HepG2 (cell line): ENCODE results near the gene RHBG. TPM values are rescaled to one million over a fixed set of nuclear protein-coding genes. Genes with fewer than 3 reads are reported as not detected.

Experiments
- AHR ChIP-seq: IDR thresholded peaks from 2 replicates; pipeline ENCODE4 v1.6.1; 2018; ENCODE audit warnings: missing genetic modification reagents, missing compliant biosample characterization
- AKAP8 ChIP-seq: sonication (generic); formaldehyde crosslinking; IDR thresholded peaks from 2 replicates; pipeline ENCODE4 v1.5.1; 2020; ENCODE audit warnings: mild to moderate bottlenecking, missing genetic modification reagents
- ATM ChIP-seq: fragments of 450-650 bp; IDR thresholded peaks from 2 replicates; pipeline ENCODE4 v1.7.1; 2017; ENCODE audit warnings: mild to moderate bottlenecking, borderline replicate concordance
- CENPBD1 ChIP-seq: sonication (generic); formaldehyde crosslinking; IDR thresholded peaks from 2 replicates; pipeline ENCODE4 v1.8.0; 2022; ENCODE audit warnings: missing genetic modification reagents, low read depth, mild to moderate bottlenecking, borderline replicate concordance
- GATAD1 ChIP-seq: IDR thresholded peaks from 2 replicates; pipeline ENCODE4 v1.6.1; 2016; ENCODE audit warnings: missing genetic modification reagents, missing compliant biosample characterization
- ISX ChIP-seq: sonication (generic); formaldehyde crosslinking; conservative IDR thresholded peaks from 2 replicates; pipeline ENCODE4 v1.5.0; 2020; ENCODE audit warnings: missing genetic modification reagents
- NFE2L1 ChIP-seq: sonication (generic); formaldehyde crosslinking; IDR thresholded peaks from 2 replicates; pipeline ENCODE4 v1.4.0; 2020; ENCODE audit warnings: missing genetic modification reagents, mild to moderate bottlenecking, borderline replicate concordance
- PAF1 ChIP-seq: IDR thresholded peaks from 2 replicates; pipeline ENCODE4 v1.6.1; 2016; ENCODE audit warnings: missing genetic modification reagents, missing compliant biosample characterization
- SAP130 ChIP-seq: IDR thresholded peaks from 2 replicates; pipeline ENCODE4 v1.6.1; 2016; ENCODE audit warnings: low read depth
- SIN3A ChIP-seq: IDR thresholded peaks from 2 replicates; pipeline ENCODE4 v1.6.1; 2011; ENCODE audit warnings: low read depth, mild to moderate bottlenecking, control low read depth, low read length, borderline replicate concordance
- SRF ChIP-seq: IDR thresholded peaks from 2 replicates; pipeline ENCODE4 v1.6.1; 2011; ENCODE audit warnings: mild to moderate bottlenecking, low read depth, low read length, moderate library complexity
- SUZ12 ChIP-seq: fragments of 150-350 bp; IDR thresholded peaks from 2 replicates; pipeline ENCODE4 v1.6.1; 2014; ENCODE audit warnings: low read depth, low read length
- XRCC5 ChIP-seq: fragments of 200-400 bp; formaldehyde crosslinking; optimal IDR thresholded peaks from 2 replicates; pipeline ENCODE3; 2017; ENCODE audit warnings: mild to moderate bottlenecking, low read length
- YEATS4 ChIP-seq: sonication (generic); formaldehyde crosslinking; IDR thresholded peaks from 2 replicates; pipeline ENCODE4 v1.4.0; 2020; ENCODE audit warnings: missing genetic modification reagents, borderline replicate concordance
- ZFY ChIP-seq: sonication (generic); formaldehyde crosslinking; IDR thresholded peaks from 2 replicates; pipeline ENCODE4 v1.4.0; 2020; ENCODE audit warnings: missing genetic modification reagents
- ZNF256 ChIP-seq: sonication (generic); formaldehyde crosslinking; conservative IDR thresholded peaks from 2 replicates; pipeline ENCODE4 v1.4.0; 2020; ENCODE audit warnings: missing genetic modification reagents
- ZNF503 ChIP-seq: sonication (generic); formaldehyde crosslinking; IDR thresholded peaks from 2 replicates; pipeline ENCODE4 v1.4.0; 2020; ENCODE audit warnings: missing genetic modification reagents
- polyA plus RNA-seq, 8 experiments: library from polyadenylated mRNA; depleted of rRNA in 3 of 8; stranded (reverse) in 7 of 8; unstranded in 1 of 8; fragments of >200 nt; fragmentation: Illumina TruSeq in 4 of 8; extraction: Trizol in 4 of 8; gene quantifications; 2 replicates each; pipeline versions ENCODE4 v1.2.1 to v1.2.3, GENCODE V29; 2011 to 2016; ENCODE audit warnings: low read depth in 4 of 8, missing spikeins in 1 of 8, mixed read lengths in 1 of 8; ENCODE audit not compliant: insufficient read depth in 1 of 8
- total RNA-seq, 5 experiments: library from RNA; depleted of rRNA; stranded (reverse); fragments of >200 nt; fragmentation: Illumina TruSeq; extraction: Trizol; gene quantifications; 2 replicates each; pipeline ENCODE4 v1.2.3, GENCODE V29; 2016; ENCODE audit warnings: low read depth in 1 of 5
- TF ChIP-seq, protein P1 (sequence below): sonication (generic); formaldehyde crosslinking; IDR thresholded peaks from 2 replicates; pipeline ENCODE4 v1.4.0; 2020; ENCODE audit warnings: missing genetic modification reagents, borderline replicate concordance
- TF ChIP-seq, protein P2 (sequence below): sonication (generic); formaldehyde crosslinking; IDR thresholded peaks from 2 replicates; pipeline ENCODE4 v1.8.1; 2023; ENCODE audit warnings: mild to moderate bottlenecking, inconsistent platforms, moderate library complexity, missing genetic modification reagents, borderline replicate concordance
- TF ChIP-seq, protein P3 (sequence below): sonication (generic); formaldehyde crosslinking; IDR thresholded peaks from 2 replicates; pipeline ENCODE4 v1.4.0; 2020; ENCODE audit warnings: mild to moderate bottlenecking, missing genetic modification reagents

The RHBG gene
- total and polyA plus RNA-seq, 2 of the 13 experiments (the other 11 are each of a cell fraction or from before 2014, with no cell fraction given): 61.8 to 73.5 TPM

- TF ChIP-seq SIN3A (peak; percentile 70; the same call in 1 of the 2 replicates), XRCC5 (peak; percentile 36), AKAP8 (CRISPR knock-in tag) (no peak), AHR (CRISPR knock-in tag) (0 out of 2 replicates have a peak, but pooled peaks have one; percentile 45), ISX (CRISPR knock-in tag) (no peak), ZNF503 (CRISPR knock-in tag) (no peak), GATAD1 (peak; percentile 77), ATM (no peak), ZNF256 (CRISPR knock-in tag) (no peak), SAP130 (CRISPR knock-in tag) (peak; percentile 83), SRF (peak; percentile 73), ZFY (CRISPR knock-in tag) (peak; percentile 46; the same call in 1 of the 2 replicates), PAF1 (CRISPR knock-in tag) (no peak), CENPBD1 (no peak), SUZ12 (peak; percentile 75), YEATS4 (CRISPR knock-in tag) (peak; percentile 84), NFE2L1 (CRISPR knock-in tag) (no peak)
- TF ChIP-seq, protein P1, sequence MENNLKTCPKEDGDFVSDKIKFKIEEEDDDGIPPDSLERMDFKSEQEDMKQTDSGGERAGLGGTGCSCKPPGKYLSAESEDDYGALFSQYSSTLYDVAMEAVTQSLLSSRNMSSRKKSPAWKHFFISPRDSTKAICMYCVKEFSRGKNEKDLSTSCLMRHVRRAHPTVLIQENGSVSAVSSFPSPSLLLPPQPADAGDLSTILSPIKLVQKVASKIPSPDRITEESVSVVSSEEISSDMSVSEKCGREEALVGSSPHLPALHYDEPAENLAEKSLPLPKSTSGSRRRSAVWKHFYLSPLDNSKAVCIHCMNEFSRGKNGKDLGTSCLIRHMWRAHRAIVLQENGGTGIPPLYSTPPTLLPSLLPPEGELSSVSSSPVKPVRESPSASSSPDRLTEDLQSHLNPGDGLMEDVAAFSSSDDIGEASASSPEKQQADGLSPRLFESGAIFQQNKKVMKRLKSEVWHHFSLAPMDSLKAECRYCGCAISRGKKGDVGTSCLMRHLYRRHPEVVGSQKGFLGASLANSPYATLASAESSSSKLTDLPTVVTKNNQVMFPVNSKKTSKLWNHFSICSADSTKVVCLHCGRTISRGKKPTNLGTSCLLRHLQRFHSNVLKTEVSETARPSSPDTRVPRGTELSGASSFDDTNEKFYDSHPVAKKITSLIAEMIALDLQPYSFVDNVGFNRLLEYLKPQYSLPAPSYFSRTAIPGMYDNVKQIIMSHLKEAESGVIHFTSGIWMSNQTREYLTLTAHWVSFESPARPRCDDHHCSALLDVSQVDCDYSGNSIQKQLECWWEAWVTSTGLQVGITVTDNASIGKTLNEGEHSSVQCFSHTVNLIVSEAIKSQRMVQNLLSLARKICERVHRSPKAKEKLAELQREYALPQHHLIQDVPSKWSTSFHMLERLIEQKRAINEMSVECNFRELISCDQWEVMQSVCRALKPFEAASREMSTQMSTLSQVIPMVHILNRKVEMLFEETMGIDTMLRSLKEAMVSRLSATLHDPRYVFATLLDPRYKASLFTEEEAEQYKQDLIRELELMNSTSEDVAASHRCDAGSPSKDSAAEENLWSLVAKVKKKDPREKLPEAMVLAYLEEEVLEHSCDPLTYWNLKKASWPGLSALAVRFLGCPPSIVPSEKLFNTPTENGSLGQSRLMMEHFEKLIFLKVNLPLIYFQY: peak; percentile 76
- TF ChIP-seq, protein P2, sequence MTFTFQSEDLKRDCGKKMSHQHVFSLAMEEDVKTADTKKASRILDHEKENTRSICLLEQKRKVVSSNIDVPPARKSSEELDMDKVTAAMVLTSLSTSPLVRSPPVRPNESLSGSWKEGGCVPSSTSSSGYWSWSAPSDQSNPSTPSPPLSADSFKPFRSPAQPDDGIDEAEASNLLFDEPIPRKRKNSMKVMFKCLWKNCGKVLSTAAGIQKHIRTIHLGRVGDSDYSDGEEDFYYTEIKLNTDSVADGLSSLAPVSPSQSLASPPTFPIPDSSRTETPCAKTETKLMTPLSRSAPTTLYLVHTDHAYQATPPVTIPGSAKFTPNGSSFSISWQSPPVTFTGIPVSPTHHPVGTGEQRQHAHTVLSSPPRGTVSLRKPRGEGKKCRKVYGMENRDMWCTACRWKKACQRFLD (CRISPR knock-in tag): peak; percentile 64; the same call in 1 of the 2 replicates
- TF ChIP-seq, protein P3, sequence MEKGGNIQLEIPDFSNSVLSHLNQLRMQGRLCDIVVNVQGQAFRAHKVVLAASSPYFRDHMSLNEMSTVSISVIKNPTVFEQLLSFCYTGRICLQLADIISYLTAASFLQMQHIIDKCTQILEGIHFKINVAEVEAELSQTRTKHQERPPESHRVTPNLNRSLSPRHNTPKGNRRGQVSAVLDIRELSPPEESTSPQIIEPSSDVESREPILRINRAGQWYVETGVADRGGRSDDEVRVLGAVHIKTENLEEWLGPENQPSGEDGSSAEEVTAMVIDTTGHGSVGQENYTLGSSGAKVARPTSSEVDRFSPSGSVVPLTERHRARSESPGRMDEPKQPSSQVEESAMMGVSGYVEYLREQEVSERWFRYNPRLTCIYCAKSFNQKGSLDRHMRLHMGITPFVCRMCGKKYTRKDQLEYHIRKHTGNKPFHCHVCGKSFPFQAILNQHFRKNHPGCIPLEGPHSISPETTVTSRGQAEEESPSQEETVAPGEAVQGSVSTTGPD (CRISPR knock-in tag): no peak
Observed at GRCh38 chr1:156338180-156338976, 30.6 kb upstream of the RHBG start, which contains the start of the genes CCT3 and TSACC (continued).
